ENCODE measurements around the gene C10orf95.
"Not testable (repeated sequence)": the region's sequence is repeated elsewhere in the genome, so short reads cannot be mapped to it uniquely, and the experiment has no call there.

The C10orf95 gene, protein sequence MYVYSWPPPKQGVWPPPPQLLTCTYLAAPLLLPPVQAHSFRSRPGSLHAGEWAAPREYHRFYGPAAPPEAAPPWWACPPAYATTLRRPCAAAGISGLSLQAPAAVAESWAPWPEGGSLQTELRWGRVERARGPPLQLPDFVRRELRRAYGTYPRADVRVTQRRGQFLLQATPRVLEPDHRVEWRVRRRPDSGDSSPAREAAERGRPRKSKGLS

DNA sequence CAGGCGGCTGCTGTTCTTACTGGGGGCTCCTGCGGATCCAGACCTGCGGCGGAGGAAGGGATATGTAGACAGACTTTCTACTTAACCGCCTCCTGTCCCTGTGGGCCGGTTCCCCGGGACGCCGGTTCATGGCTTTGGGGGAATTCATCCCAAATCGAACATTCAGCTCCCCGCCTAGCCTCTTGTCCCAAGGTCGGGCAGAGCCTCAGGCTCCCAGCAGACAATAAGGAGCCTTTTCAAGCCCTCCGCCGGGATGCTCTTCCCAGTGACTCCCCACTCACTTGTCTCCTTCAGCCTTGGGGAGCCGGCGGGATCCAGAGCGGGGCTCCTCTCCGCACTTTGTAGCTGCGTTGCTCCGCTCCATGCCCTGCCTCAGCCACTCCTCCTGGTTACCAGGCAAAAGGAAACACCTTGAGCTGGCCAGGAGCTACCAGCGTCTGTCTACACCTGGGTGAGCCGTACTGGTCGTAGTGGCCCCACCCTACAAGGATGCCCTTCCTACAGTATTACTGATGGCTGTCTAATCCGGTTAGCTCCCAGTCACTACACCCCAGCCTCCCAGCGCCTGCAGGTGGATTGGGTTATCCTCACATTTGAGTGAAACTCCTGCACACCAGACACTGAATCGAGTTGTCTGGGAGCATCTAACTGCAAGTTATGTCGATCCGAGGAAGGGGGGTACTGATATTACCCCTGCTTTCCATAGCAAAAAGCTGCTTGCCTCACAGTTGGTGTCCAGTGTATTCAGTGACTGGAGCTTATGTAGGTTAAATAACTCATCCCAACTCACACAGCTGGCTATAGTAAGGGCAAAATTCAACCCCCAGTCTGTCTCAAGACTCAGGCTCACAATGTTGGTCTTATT is at the start of gene C10orf95:
TSS of gene C10orf95 (minus strand) at position 439 of the 865 bp plus-strand sequence. CDS start 450 bp downstream, outside the sequence.
- DNase-seq (ENCODE audit: low read depth), result no peak

DNA sequence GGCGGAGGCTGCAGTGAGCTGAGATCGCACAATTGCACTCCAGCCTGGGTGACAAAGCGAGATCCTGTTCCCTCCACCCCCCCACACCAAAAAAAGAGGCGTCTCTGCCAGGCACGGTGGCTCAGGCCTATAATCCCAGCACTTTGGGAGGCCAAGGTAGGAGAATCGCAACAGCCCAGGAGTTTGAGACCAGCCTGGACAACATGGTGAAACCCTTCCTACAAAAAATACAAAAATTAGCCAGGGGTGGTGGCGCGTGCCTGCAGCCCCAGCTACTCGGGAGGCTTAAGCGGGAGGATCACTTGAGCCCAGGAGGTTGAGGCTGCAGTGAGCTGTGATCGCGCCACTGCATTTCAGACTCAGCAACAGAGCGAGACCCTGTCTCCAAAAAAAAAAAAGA is 49.3 kb upstream of the C10orf95 start:
- DNase-seq (ENCODE audit: low read depth), result not testable (repeated sequence)

DNA sequence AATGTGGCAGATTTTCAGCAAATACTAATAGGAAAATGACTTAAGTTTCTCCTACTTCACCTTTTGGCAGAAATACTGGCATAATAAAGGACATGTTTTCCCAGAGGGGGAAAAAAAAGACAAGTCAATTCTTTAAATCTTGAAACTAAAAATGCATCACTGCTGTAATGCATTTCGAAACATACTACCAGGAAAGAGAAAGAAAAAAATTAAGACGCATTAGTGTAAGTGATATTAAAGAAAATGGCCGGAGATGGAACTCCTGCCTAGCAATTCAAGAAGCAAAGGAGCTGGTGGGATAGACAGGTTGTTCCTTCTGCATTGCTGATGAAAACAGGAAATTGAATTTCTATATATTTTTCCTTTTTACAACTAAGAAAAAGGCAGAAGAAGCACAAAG is 48.0 kb upstream of the C10orf95 start:
- no peak for DNase-seq (ENCODE audit: low read depth)

- no peak for DNase-seq (ENCODE audit: low read depth)
Observed at GRCh38 chr10:102497545-102497944, 46.2 kb upstream of the C10orf95 start.

DNA sequence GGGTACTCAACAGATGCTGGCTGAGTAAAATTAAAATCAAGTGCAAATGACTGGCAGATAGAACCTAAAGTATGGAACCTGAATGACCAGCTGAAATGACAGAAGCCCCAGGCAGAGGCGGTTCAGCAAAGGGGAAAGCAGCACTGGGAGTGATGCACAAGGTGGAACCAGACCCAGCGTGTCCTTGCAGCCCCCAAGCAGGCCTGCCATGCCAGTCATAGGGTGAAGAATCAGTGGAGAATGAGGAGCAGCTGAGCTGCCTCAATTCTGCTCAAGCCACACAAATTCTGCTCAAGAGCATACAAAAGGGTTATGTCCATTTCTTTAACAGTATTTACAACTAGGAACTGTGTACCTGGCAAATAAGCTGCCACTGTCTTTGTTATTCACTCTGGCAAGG is 42.4 kb upstream of the C10orf95 start:
- no peak for DNase-seq (ENCODE audit: low read depth)

DNA sequence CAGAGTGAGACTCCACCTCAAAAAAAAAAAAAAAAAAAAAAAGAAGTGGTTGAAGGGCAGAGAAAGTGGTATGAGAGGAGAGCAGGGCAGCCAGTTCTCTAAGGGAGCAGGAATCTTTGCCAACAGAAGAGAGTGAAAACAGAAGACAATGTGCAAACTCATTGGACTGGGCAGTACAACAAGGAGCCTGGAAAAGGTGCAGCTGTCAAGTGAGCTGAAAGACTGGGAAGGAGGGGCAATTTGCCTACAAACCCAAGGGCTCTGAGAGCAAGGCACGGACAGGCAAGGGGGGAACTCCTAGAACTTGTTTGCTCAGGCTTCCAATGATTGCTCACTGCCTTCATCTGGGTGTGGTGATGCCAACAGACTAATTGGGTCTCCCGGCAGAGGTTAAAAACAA is 41.6 kb upstream of the C10orf95 start:
- DNase-seq (ENCODE audit: low read depth), result no peak

DNA sequence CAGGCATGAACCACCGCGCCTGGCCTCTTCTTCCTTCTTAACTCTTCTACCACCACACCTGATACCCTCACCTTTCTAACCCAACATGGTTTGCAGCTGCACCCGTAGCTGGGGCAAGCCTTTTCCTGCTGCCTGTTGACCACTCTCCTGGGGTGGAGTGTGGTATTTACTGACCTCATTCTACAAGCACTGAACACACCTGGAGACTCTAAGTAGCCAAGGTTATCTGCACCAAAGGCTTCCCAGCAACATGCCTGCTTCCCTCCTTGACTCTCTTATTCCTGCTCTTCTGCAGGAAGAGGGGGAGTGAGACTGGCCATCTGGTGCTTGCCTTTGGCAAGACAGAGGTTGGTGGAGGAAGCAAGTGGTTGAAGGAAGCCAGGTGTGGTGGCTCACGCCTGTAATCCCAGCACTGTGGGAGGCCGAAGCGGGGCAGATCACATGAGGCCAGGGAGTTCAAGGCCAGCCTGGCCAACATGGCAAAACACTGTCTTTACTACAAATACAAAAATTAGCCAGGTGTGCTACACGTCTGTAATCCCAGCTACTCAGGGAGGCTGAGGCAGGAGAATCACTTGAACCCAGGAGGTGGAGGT is 41.1 kb upstream of the C10orf95 start:
- DNase-seq (ENCODE audit: low read depth), result no peak

GRCh38 chr10:102491136-102491535 is 39.8 kb upstream of the C10orf95 start:
- DNase-seq (ENCODE audit: low read depth), result no peak

DNA sequence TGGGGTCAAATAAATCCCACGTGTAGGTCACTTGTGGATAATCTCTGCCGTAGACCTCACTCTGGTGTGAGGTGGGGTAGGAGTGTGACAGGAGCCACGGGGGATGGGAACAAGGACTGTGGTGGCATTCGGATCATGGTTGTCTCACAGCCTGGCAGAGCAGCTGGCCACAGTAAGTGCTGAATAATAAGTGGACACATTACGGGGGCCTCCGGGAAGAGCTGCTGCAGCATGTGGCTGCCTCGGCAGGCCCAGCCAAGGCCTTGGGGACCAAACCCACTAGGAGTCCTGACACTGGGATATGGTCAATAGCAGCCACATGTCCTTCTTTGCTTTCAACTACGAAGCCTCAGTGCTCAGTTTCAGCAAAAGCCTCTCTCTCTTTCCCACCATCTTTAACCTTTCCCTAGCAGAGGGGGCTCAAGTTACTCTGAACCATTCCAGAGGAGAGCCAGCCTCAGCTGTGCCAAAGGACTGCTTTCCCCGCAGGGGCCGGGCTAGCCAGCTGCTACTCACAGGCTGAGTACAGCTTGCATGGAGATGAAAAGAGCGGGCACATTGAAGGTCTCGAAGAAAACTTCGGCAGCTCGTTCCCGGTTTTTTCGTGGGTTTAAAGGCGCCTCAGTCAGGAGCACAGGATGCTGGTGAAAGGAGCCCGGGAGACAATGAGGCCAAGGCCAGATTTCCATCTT is 33.9 kb upstream of the C10orf95 start:
- no peak for DNase-seq (ENCODE audit: low read depth)

GRCh38 chr10:102484021-102484420 is 32.7 kb upstream of the C10orf95 start:
- DNase-seq (ENCODE audit: low read depth), result no peak

DNA sequence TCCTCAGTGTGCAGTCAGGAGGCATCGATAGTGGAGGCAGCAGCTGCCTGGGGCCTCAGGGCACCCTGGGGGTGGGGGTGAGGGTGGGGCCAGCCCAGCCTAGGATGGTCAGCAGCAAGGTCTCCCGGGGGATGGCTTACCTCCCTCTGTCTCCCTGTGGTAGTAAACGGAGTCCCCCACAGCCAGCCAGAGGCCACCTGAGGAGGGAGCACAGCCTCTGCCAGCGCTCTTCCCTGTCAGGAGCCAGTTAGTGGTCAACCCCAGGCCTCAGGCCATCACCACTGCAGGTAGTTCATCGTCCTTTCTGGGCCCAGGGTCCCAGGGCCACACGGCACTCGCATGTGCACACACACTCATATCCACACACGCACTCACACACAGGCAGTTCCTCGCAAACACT is 29.1 kb upstream of the C10orf95 start:
- DNase-seq (ENCODE audit: low read depth), result no peak

DNA sequence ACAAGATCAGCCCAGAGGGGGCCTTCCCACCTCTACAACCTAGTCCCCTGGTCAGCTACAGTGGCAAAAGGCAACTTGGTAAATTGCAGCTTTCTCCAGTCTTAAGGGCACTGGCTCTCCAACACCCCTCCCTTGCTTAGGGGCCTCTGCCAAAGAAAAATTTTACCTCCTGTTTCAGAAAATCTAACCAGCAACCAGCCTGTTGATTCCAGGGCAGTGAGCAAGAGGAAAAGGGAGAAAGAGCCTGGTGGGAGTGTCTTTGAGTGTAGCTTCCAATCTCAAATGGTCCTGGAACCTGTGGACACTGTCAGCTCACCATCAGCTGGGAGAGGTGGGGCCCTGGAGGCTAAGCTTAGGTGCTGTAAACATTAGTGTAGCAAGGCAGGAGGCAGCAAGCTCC is 28.3 kb upstream of the C10orf95 start:
- no peak for DNase-seq (ENCODE audit: low read depth)

- no peak for DNase-seq (ENCODE audit: low read depth)
Observed at GRCh38 chr10:102476466-102477141, 25.3 kb upstream of the C10orf95 start.

GRCh38 chr10:102475451-102476040 is 24.2 kb upstream of the C10orf95 start:
- no peak for DNase-seq (ENCODE audit: low read depth)

DNA sequence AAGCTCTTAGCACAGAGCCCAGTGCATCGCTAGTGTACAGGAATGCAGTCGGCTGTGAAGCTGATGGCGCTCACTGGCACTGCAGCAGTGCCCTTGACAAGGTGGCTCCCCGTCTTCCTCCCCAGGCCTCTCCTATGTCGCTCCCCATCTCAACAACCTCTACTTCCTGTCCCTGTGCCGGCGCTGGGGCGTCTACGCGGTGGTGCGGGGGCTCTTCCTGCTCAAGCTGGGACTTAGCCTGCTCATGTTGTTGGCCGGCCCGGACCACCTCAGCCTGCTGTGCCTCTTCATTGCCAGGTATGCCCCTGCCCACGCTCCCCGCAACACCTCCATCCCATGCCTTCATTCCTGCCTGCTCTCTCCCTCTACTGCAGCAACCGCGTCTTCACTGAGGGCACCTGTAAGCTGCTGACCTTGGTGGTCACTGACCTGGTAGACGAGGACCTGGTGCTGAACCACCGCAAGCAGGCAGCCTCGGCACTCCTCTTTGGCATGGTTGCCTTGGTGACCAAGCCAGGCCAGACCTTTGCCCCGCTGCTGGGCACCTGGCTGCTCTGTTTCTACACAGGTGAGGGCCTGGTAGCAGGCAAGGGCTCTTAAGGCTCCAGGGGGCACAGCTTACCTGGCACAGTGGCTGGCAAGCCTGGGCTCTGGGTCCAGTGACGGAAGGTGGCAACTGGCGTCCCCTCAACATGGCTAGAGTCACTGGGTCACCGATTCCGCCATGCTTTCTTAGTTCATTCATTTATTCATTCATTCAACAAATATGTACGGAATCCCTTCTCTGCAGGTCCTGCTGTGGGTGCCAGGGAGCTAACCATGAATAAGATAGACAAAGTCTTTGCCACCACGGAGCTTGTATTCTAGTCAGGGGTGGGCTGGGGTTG is 22.3 kb upstream of the C10orf95 start:
- DNase-seq (ENCODE audit: low read depth), result no peak

DNA sequence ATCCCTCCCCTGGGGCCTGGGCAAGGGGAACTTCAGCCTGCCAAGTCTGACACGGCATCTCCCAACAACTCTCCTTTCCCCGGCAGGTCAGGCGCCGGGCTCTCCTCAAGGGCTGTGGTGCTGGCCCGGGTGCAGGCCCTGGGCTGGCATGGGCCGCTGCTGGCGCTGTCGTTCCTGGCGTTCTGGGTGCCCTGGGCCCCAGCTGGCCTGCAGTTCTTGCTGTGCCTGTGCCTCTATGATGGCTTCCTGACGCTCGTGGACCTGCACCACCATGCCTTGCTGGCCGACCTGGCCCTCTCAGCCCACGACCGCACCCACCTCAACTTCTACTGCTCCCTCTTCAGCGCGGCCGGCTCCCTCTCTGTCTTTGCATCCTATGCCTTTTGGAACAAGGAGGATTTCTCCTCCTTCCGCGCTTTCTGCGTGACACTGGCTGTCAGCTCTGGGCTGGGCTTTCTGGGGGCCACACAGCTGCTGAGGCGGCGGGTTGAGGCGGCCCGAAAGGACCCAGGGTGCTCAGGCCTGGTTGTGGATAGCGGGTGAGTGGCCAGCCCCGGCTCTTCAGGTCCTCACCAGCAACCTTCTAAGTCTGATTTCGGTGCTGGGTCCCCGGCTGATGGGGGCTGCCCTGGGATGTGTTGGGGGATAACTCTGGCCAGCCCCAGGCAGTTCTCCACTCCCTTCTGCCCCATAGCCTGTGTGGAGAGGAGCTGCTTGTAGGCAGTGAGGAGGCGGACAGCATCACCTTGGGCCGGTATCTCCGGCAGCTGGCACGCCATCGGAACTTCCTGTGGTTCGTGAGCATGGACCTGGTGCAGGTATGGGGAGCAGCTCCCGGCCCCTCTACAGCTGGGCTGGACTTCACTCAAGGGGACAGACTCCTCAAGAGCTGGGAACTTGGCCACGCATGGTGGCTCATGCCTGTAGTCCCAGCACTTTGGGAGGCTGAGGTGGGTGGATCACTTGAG is 19.5 kb upstream of the C10orf95 start:
- DNase-seq (ENCODE audit: low read depth), result no peak

- DNase-seq (ENCODE audit: low read depth), result no peak
Observed at GRCh38 chr10:102468683-102469082, 17.3 kb upstream of the C10orf95 start.

- DNase-seq (ENCODE audit: low read depth), result no peak
Observed at GRCh38 chr10:102467971-102468438, 16.7 kb upstream of the C10orf95 start.

DNA sequence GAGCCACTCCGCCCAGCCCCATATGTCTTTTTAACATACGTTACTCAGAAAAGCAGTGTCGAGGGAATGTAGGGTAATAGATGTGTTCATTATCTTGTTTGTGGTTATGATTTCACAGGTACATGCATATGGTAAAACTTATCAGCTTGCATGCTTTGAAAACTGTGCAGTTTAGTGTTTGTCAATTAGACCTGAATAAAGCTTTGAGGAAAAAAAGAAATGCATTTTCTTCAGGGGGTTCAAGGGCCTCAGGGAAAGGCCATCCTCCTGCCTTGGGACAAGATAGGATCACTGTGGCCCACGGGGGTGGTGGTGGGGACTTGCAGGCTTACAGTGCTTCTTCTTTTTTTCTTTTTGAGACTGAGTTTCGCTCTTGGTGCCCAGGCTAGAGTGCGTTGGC is 16.0 kb upstream of the C10orf95 start:
- no peak for DNase-seq (ENCODE audit: low read depth)
